ENCODE data around the gene STYXL1.

DNA sequence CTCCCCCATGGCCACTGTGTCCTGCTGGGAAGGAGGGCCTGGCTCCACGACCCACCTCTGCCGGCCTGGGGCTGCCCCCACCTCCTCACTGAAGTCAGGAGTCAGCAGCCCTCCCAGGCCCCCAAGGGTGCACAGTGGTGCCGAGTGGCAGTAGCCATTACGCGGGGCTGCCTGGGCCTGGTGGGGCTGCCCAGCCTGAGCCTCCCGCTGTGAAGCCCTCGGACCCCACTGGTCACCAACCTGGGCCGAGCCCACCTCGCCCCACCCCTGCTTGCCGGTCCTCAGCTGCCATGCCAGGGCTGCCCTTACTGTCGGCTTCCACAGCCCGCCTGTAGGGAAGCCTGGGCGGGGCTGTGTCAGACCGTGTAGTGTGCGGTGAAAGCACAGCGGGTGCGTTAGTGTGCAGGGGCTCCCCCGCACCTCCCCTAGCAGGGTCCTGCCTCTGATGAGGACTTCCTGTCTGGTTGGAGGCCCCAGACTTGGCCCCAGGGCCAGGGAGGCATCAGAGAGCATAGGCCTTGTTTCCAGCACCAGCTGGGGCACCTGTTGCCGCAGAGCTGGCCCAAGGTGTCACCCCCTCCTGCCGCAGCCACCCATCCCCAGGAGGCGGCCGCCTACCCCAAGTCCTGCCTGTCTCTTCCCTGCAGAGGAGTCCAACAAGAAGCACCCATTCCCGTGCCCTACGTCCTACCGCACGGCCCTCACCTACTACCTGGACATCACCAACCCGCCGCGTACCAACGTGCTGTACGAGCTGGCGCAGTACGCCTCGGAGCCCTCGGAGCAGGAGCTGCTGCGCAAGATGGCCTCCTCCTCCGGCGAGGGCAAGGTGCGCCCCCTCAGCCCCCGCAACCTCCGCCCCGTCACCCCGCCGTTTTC lies 63.4 kb downstream of the STYXL1 start:
- TF ChIP-seq, protein P1, sequence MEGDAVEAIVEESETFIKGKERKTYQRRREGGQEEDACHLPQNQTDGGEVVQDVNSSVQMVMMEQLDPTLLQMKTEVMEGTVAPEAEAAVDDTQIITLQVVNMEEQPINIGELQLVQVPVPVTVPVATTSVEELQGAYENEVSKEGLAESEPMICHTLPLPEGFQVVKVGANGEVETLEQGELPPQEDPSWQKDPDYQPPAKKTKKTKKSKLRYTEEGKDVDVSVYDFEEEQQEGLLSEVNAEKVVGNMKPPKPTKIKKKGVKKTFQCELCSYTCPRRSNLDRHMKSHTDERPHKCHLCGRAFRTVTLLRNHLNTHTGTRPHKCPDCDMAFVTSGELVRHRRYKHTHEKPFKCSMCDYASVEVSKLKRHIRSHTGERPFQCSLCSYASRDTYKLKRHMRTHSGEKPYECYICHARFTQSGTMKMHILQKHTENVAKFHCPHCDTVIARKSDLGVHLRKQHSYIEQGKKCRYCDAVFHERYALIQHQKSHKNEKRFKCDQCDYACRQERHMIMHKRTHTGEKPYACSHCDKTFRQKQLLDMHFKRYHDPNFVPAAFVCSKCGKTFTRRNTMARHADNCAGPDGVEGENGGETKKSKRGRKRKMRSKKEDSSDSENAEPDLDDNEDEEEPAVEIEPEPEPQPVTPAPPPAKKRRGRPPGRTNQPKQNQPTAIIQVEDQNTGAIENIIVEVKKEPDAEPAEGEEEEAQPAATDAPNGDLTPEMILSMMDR (conservative IDR thresholded peaks at IDR 0.05; ENCODE audit: low read length) = no peak
- no peak for TF ChIP-seq EZH2phosphoT487 (IDR thresholded peaks at IDR 0.05; ENCODE audit: borderline replicate concordance)

All from Loucy (cell line).